ENCODE results near the gene RAB10.
A peak's percentile ranks its signal among the peaks of the same experiment; 100 is the strongest.
"Not testable (repeated sequence)": the region's sequence is repeated elsewhere in the genome, so short reads cannot be mapped to it uniquely, and the experiment has no call there.

RAB10 gene

GRCh38 chr2:26070730-26071129, 36.8 kb downstream of the RAB10 start:
- H3K4me3 ChIP-seq (ENCODE audit: low read depth in 1 of 5, low read length in 5 of 5), result no peak overlapping the region
- H3K27me3 ChIP-seq (ENCODE audit: control insufficient read depth in 5 of 5, insufficient read depth in 4 of 5, low read length in 5 of 5), result no peaks in the 10 kb centered on the region
- H3K4me1 ChIP-seq (ENCODE audit: control insufficient read depth in 5 of 5, insufficient read depth in 5 of 5, low read length in 5 of 5), result peaks cover 5 to 27% (median 14%) of the 10 kb centered on the region in 5 donors

GRCh38 chr2:26072925-26073768, 39.3 kb downstream of the RAB10 start:
- Histone ChIP-seq H3K9me3 (ENCODE audit: control insufficient read depth in 5 of 5, low read length in 5 of 5) (no peaks in the 10 kb centered on the region), H3K4me1 (ENCODE audit: control insufficient read depth in 5 of 5, insufficient read depth in 5 of 5, low read length in 5 of 5) (peaks cover 5 to 25% (median 14%) of the 10 kb centered on the region in 5 donors), H3K4me3 (ENCODE audit: low read depth in 1 of 5, low read length in 5 of 5) (no peak overlapping the region), H3K27me3 (ENCODE audit: control insufficient read depth in 5 of 5, insufficient read depth in 4 of 5, low read length in 5 of 5) (no peaks in the 10 kb centered on the region), H3K27ac (ENCODE audit: low read depth, low read length) (peak overlapping the region; percentile 2), H3K36me3 (ENCODE audit: control insufficient read depth in 5 of 5, insufficient read depth in 5 of 5, low read length in 5 of 5) (no peaks in the 10 kb centered on the region), H3K9ac (ENCODE audit: low read length in 5 of 5) (no peak overlapping the region)

More at GRCh38 chr2:26070730-26071129, 36.8 kb downstream of the RAB10 start:
- H3K9ac ChIP-seq (ENCODE audit: low read length in 5 of 5), result no peak overlapping the region
- H3K9me3 ChIP-seq (ENCODE audit: control insufficient read depth in 5 of 5, low read length in 5 of 5), result no peaks in the 10 kb centered on the region
- H3K36me3 ChIP-seq (ENCODE audit: control insufficient read depth in 5 of 5, insufficient read depth in 5 of 5, low read length in 5 of 5), result no peaks in the 10 kb centered on the region
- H3K27ac ChIP-seq (ENCODE audit: low read depth, low read length), result no peak overlapping the region

- Histone ChIP-seq H3K9ac (ENCODE audit: low read length in 5 of 5) (no peak overlapping the region), H3K27me3 (ENCODE audit: control insufficient read depth in 5 of 5, insufficient read depth in 4 of 5, low read length in 5 of 5) (no peaks in the 10 kb centered on the region), H3K4me1 (ENCODE audit: control insufficient read depth in 5 of 5, insufficient read depth in 5 of 5, low read length in 5 of 5) (peaks cover 5 to 18% (median 9%) of the 10 kb centered on the region in 5 donors), H3K27ac (ENCODE audit: low read depth, low read length) (no peak overlapping the region), H3K4me3 (ENCODE audit: low read depth in 1 of 5, low read length in 5 of 5) (no peak overlapping the region), H3K9me3 (ENCODE audit: control insufficient read depth in 5 of 5, low read length in 5 of 5) (no peaks in the 10 kb centered on the region), H3K36me3 (ENCODE audit: control insufficient read depth in 5 of 5, insufficient read depth in 5 of 5, low read length in 5 of 5) (no peaks in the 10 kb centered on the region)
These were observed 39.9 kb downstream of the RAB10 start for GRCh38 chr2:26073830-26074229.

GRCh38 chr2:26074676-26075075, 40.8 kb downstream of the RAB10 start:
- H3K9me3 ChIP-seq (ENCODE audit: control insufficient read depth in 5 of 5, low read length in 5 of 5), result no peaks in the 10 kb centered on the region
- no peaks in the 10 kb centered on the region for H3K27me3 ChIP-seq (ENCODE audit: control insufficient read depth in 5 of 5, insufficient read depth in 4 of 5, low read length in 5 of 5)
- H3K36me3 ChIP-seq (ENCODE audit: control insufficient read depth in 5 of 5, insufficient read depth in 5 of 5, low read length in 5 of 5), result no peaks in the 10 kb centered on the region
- no peak overlapping the region for H3K9ac ChIP-seq (ENCODE audit: low read length in 5 of 5)
- H3K4me3 ChIP-seq (ENCODE audit: low read depth in 1 of 5, low read length in 5 of 5), result no peak overlapping the region
- peaks cover 5 to 13% (median 9%) of the 10 kb centered on the region in 5 donors for H3K4me1 ChIP-seq (ENCODE audit: control insufficient read depth in 5 of 5, insufficient read depth in 5 of 5, low read length in 5 of 5)
- no peak overlapping the region for H3K27ac ChIP-seq (ENCODE audit: low read depth, low read length)

- Histone ChIP-seq H3K36me3 (ENCODE audit: control insufficient read depth in 5 of 5, insufficient read depth in 5 of 5, low read length in 5 of 5) (no peaks in the 10 kb centered on the region), H3K4me3 (ENCODE audit: low read depth in 1 of 5, low read length in 5 of 5) (no peak overlapping the region), H3K9ac (ENCODE audit: low read length in 5 of 5) (no peak overlapping the region), H3K27me3 (ENCODE audit: control insufficient read depth in 5 of 5, insufficient read depth in 4 of 5, low read length in 5 of 5) (no peaks in the 10 kb centered on the region), H3K9me3 (ENCODE audit: control insufficient read depth in 5 of 5, low read length in 5 of 5) (no peaks in the 10 kb centered on the region), H3K27ac (ENCODE audit: low read depth, low read length) (no peak overlapping the region), H3K4me1 (ENCODE audit: control insufficient read depth in 5 of 5, insufficient read depth in 5 of 5, low read length in 5 of 5) (peaks cover 5 to 13% (median 9%) of the 10 kb centered on the region in 5 donors)
These were observed 41.3 kb downstream of the RAB10 start for GRCh38 chr2:26075173-26075572.

- H3K27ac ChIP-seq (ENCODE audit: low read depth, low read length), result no peak overlapping the region
- H3K27me3 ChIP-seq (ENCODE audit: control insufficient read depth in 5 of 5, insufficient read depth in 4 of 5, low read length in 5 of 5), result no peaks in the 10 kb centered on the region
- H3K9ac ChIP-seq (ENCODE audit: low read length in 5 of 5), result no peak overlapping the region
- H3K36me3 ChIP-seq (ENCODE audit: control insufficient read depth in 5 of 5, insufficient read depth in 5 of 5, low read length in 5 of 5), result no peaks in the 10 kb centered on the region
- no peak overlapping the region for H3K4me3 ChIP-seq (ENCODE audit: low read depth in 1 of 5, low read length in 5 of 5)
- no peaks in the 10 kb centered on the region for H3K9me3 ChIP-seq (ENCODE audit: control insufficient read depth in 5 of 5, low read length in 5 of 5)
- H3K4me1 ChIP-seq (ENCODE audit: control insufficient read depth in 5 of 5, insufficient read depth in 5 of 5, low read length in 5 of 5), result peaks cover 5 to 11% (median 9%) of the 10 kb centered on the region in 5 donors
These were observed 42.2 kb downstream of the RAB10 start for GRCh38 chr2:26076001-26076587.

GRCh38 chr2:26077291-26077690, 43.4 kb downstream of the RAB10 start:
- H3K4me3 ChIP-seq (ENCODE audit: low read depth in 1 of 5, low read length in 5 of 5), result no peak overlapping the region
- no peak overlapping the region for H3K9ac ChIP-seq (ENCODE audit: low read length in 5 of 5)

GRCh38 chr2:26078939-26079338, 45.1 kb downstream of the RAB10 start:
- Histone ChIP-seq H3K36me3 (ENCODE audit: control insufficient read depth in 5 of 5, insufficient read depth in 5 of 5, low read length in 5 of 5) (no peaks in the 10 kb centered on the region), H3K4me3 (ENCODE audit: low read depth in 1 of 5, low read length in 5 of 5) (no peak overlapping the region), H3K27me3 (ENCODE audit: control insufficient read depth in 5 of 5, insufficient read depth in 4 of 5, low read length in 5 of 5) (no peaks in the 10 kb centered on the region), H3K9ac (ENCODE audit: low read length in 5 of 5) (no peak overlapping the region), H3K4me1 (ENCODE audit: control insufficient read depth in 5 of 5, insufficient read depth in 5 of 5, low read length in 5 of 5) (peaks cover 0 to under 1% (median 0%) of the 10 kb centered on the region in 5 donors), H3K9me3 (ENCODE audit: control insufficient read depth in 5 of 5, low read length in 5 of 5) (no peaks in the 10 kb centered on the region), H3K27ac (ENCODE audit: low read depth, low read length) (no peak overlapping the region)

More at GRCh38 chr2:26077291-26077690, 43.4 kb downstream of the RAB10 start:
- peaks cover 5 to 11% (median 9%) of the 10 kb centered on the region in 5 donors for H3K4me1 ChIP-seq (ENCODE audit: control insufficient read depth in 5 of 5, insufficient read depth in 5 of 5, low read length in 5 of 5)
- no peaks in the 10 kb centered on the region for H3K27me3 ChIP-seq (ENCODE audit: control insufficient read depth in 5 of 5, insufficient read depth in 4 of 5, low read length in 5 of 5)
- H3K36me3 ChIP-seq (ENCODE audit: control insufficient read depth in 5 of 5, insufficient read depth in 5 of 5, low read length in 5 of 5), result no peaks in the 10 kb centered on the region
- no peaks in the 10 kb centered on the region for H3K9me3 ChIP-seq (ENCODE audit: control insufficient read depth in 5 of 5, low read length in 5 of 5)
- H3K27ac ChIP-seq (ENCODE audit: low read depth, low read length), result no peak overlapping the region

GRCh38 chr2:26080356-26080755, 46.5 kb downstream of the RAB10 start:
- Histone ChIP-seq H3K4me3 (ENCODE audit: low read depth in 1 of 5, low read length in 5 of 5) (no peak overlapping the region), H3K27ac (ENCODE audit: low read depth, low read length) (no peak overlapping the region), H3K9ac (ENCODE audit: low read length in 5 of 5) (no peak overlapping the region), H3K27me3 (ENCODE audit: control insufficient read depth in 5 of 5, insufficient read depth in 4 of 5, low read length in 5 of 5) (no peaks in the 10 kb centered on the region), H3K4me1 (ENCODE audit: control insufficient read depth in 5 of 5, insufficient read depth in 5 of 5, low read length in 5 of 5) (peaks cover 0 to 6% (median 0%) of the 10 kb centered on the region in 5 donors), H3K9me3 (ENCODE audit: control insufficient read depth in 5 of 5, low read length in 5 of 5) (no peaks in the 10 kb centered on the region), H3K36me3 (ENCODE audit: control insufficient read depth in 5 of 5, insufficient read depth in 5 of 5, low read length in 5 of 5) (no peaks in the 10 kb centered on the region)

GRCh38 chr2:26080925-26081324, 47.0 kb downstream of the RAB10 start:
- H3K9me3 ChIP-seq (ENCODE audit: control insufficient read depth in 5 of 5, low read length in 5 of 5); H3K9ac ChIP-seq (ENCODE audit: low read length in 5 of 5); H3K36me3 ChIP-seq (ENCODE audit: control insufficient read depth in 5 of 5, insufficient read depth in 5 of 5, low read length in 5 of 5); H3K27me3 ChIP-seq (ENCODE audit: control insufficient read depth in 5 of 5, insufficient read depth in 4 of 5, low read length in 5 of 5); H3K4me3 ChIP-seq (ENCODE audit: low read depth in 1 of 5, low read length in 5 of 5); H3K27ac ChIP-seq (ENCODE audit: low read depth, low read length); H3K4me1 ChIP-seq (ENCODE audit: control insufficient read depth in 5 of 5, insufficient read depth in 5 of 5, low read length in 5 of 5): not testable (repeated sequence)
